KG1 (cell line): ENCODE data around the gene HECTD4.
A peak's percentile ranks its signal among the peaks of the same experiment; 100 is the strongest.
"Not testable (repeated sequence)": the region's sequence is repeated elsewhere in the genome, so short reads cannot be mapped to it uniquely, and the experiment has no call there.

Experiments
- DNase-seq: peaks from one replicate; lab custom pipeline; 2025; lab: John Stamatoyannopoulos, UW

HECTD4 gene

DNA sequence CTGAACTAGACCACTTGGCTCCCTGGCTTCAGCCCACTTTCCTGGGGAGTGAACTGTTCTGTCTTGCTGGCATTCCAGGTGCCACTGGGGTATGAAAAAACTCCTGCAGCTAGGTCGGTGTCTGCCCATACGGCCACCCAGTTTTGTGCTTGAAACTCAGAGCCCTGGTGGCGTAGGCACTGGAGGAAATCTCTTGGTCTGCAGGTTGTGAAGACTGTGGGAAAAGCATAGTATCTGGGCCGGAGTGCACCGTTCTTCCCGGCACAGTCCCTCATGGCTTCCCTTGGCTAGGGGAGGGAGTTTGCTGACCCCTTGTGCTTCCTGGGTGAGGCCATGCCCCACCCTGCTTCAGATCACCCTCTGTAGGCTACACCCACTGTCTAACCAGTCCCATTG, 223.1 kb downstream of the HECTD4 start:
- no peak for DNase-seq

DNA sequence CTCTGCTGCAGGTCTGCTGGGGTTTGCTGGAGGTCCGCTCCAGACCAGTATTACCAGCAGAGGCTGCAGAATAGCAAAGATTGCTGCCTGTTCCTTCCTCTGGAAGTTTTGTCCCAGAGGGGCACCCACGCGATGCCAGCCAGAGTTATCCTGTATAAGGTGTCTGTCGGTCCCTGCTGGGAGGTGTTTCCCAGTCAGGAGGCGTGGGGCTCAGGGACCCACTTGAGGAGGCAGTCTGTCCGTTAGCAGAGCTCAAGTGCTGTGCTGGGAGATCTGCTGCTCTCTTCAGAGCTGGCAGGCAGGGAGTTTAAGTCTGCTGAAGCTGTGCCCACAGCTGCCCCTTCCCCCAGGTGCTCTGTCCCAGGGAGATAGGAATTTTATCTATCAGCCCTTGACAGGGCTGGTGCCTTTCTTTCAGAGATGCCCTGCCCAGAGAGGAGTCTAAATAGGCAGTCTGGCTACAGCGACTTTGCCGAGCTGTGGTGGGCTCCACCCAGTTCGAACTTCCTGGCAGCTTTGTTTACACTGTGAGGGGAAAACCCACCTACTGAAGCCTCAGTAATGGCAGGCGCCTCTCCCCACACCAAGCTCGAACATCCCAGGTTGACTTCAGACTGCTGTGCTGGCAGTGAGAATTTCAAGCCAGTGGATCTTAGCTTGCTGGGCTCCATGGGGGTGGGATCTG, 223.6 kb downstream of the HECTD4 start:
- DNase-seq = not testable (repeated sequence)

DNA sequence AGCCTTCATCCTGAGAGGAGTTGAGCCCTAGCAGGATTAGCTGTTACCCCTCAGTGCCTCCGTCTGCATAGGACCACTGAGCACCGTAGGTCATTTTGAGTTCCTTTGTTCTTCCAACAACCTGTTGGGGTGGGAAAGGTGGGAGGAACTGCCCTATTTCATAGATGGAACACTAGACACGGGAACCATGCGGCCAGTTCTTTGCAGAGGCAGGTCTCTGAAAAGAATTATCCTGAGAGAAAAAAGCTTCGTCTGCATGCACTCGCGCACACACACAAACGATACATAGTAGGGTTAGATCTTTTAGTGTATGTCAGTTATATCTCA, 228.4 kb downstream of the HECTD4 start:
- no peak for DNase-seq

DNA sequence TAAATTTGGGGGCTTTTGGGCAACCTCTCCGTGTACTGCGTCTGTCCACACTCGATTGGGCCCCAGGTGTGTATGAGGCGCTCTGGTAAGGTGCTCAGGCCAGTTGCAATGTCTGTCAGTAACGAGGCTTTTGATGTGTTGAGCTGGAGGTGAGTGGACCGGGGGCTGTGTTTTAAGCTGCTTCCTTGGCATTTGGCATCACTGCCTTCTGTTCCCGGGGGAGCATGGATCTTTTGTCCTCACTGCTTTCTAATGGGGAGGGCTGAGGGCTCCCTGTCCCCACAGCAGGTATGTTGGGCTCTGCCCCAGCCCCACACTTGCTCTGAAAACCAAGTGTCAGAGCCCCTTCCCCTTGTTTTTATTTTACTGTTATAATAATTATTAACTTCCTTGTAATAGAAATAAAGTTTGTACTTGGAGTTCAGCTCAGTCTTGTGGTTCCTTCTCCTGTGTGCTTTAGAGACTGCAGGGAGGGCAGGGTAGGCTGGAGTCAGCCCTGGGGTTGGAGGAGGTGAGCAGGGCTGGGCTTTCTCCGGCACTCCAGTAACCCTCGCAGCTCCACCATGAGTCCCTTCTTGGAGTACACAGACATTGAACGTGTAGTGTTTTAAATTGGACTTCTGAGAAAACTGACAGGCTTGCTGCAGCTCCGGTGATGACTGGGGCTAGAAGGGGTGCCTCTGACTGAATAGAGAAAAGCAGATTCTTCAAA, 228.9 kb downstream of the HECTD4 start:
- DNase-seq = no peak

DNA sequence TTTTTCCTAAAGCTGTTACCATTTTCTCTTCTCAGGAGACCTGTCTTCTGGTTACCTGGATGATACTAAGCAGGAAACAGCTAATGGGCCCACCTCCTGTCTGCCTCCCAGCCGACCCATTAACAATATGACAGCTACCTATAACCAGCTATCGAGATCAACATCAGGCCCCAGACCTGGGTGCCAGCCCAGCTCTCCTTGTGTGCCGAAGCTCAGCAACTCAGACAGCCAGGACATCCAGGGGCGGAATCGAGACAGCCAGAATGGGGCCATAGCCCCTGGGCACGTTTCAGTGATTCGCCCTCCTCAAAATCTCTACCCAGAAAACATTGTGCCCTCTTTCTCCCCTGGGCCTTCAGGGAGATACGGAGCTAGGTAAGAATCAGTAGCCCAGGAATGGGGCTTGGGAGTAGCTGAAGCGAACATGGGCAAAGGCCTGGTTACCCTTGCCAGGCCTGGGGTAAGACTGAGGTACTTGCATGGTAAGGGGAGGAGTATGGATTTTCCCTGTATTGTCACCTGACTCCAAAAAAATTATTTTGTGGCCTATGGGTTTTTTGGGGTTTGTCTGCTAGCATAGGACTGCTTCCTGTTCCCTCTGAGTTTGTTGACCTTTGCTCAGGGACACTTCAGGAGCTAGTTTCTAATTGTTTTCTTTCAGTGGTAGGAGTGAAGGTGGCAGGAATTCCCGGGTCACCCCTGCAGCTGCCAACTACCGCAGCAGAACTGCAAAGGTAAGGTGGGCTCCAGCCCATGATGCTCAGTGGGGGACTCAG, 230.3 kb downstream of the HECTD4 start:
- no peak for DNase-seq

DNA sequence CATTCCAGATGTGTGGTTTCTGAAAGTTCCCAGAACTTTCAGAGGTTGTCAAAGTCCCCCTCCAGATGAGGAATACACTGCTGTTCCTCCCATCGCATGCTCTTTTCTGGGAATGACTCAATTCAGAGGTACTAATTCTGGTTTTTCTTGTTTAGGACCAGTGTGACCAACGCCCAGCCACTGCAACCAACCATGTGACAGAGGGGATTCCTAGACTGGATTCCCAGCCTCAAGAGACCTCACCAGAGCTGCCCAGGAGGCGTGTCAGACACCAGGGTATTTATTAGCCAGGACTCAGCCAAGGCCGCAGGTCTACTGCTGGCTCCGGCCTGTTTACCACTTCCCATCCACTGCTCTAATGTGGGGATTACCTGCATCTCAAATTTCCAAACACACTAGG, 232.6 kb downstream of the HECTD4 start:
- no peak for DNase-seq

DNA sequence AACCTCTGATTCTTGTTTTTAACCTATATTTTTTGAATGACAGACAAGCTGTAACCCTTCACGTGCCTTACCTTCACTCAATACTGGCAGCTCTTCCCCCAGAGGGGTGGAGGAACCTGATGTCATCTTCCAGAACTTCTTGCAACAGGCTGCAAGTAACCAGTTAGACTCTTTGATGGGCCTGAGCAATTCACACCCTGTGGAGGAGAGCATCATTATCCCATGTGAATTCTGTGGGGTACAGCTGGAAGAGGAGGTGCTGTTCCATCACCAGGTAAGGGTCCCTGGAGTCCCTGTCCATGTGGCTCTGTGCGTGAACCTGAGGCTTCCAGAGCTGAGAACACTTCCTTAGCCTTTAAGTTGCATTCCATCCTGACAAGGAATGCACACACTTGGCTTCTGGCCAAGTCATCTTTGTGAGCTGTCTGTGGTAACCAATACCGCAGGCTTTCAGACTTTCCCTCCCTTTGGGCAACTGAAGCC, 234.2 kb downstream of the HECTD4 start:
- no peak for DNase-seq

DNA sequence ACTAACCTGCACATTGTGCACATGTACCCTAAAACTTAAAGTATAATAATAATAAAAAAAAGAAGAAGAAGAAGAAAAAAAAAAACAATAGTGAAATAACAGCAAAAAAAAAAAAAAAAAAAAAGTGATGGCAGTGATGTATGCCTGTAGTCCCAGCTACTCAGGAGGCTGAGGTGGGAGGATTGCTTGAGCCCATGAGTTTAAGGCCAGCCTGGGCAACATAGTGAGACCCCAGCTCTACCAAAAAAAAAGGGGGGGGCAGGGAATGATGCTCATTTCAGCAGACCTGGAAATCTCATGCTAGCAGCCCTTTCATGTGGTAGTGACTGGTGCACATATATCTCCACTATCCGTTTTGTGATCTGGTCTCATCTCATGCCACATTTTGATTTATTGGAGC, 236.1 kb downstream of the HECTD4 start:
- DNase-seq = no peak

DNA sequence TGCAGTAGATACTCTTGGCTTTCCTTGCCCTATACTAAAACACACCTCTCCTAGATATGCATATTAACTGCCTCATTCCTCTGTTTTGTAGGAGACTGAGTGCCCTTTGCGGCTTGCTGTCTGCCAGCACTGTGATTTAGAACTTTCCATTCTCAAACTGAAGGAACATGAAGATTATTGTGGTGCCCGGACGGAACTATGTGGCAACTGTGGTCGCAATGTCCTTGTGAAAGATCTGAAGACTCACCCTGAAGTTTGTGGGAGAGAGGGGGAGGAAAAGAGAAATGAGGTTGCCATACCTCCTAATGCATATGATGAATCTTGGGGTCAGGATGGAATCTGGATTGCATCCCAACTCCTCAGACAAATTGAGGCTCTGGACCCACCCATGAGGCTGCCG, 241.5 kb downstream of the HECTD4 start:
- no peak for DNase-seq

DNA sequence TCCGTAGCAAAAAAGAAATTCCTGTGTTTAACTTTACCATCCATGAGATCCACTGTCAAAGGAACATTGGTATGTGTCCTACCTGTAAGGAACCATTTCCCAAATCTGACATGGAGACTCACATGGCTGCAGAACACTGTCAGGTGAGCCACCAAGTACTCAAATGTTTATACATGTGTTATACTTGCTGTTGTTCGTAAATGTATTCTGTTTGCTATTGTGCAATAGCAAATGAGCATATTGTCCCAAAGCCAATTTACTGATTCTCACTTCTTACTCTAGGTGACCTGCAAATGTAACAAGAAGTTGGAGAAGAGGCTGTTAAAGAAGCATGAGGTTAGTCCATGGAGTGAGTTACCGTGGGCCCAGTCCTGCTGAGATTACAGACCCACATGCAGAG, 247.5 kb downstream of the HECTD4 start:
- no peak for DNase-seq

DNA sequence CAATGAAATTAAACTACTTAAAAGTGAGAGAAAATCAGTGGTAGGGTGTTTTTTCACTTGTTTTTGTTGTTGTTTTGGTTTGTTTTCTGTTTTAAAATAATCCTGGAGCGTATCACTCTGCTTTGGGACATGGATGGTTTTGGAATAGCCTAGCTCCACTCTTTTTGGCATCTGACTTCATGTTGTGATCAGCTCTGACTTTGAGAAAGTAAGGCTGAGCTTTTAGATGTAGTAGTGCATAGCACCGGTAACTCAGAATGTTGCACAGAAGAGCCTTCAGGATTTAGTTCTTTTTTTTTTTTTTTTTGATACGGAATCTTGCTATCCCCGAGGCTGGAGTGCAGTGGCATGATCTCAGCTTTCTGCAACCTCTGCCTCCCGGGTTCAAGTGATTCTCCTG, 248.8 kb downstream of the HECTD4 start:
- no peak for DNase-seq

DNA sequence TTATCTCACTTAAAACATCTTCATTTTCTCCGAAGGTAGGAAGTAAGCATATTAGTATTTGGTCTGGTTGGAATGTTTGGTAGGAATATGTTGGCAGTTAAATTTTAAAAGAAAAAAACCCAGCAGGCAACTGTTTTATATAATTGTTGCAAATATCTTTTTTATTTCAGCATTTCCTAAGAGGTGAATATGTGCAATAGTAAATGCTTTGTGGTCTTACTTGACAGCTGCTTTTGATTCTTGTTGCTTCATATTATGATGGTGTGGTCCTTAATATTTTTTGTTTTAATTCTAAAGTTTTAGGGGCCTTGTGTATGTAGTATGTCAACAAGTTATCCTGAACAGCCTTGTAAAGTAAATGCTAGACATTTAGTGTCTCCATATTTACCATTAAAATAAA, 250.5 kb downstream of the HECTD4 start:
- DNase-seq = no peak

DNA sequence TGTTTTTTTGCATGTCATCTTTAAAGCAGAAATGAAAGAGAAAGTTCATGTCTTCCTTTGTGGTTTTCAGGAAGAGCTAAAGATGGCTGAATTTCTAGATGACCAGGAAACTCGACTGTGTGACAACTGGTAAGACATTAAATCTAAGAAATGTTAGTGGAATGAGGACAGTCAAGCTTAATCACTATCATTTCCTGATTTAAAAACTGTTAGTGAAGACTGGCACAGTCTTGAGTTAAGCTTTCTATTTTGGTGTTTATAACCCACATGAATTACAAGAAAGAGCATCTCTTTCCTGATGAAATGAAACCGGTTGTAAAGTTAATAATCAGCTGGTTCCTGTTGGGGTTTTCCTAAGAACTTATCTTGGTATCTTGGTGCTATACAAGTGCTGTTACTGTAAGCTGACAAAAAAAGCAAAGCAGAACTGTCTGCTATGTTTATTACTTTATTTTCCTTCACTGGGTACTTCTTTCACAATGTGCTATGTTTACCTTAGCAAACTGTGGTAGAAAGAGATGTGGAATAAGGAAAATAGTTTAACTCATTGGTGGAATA, 251.7 kb downstream of the HECTD4 start:
- DNase-seq = peak; percentile 37

DNA sequence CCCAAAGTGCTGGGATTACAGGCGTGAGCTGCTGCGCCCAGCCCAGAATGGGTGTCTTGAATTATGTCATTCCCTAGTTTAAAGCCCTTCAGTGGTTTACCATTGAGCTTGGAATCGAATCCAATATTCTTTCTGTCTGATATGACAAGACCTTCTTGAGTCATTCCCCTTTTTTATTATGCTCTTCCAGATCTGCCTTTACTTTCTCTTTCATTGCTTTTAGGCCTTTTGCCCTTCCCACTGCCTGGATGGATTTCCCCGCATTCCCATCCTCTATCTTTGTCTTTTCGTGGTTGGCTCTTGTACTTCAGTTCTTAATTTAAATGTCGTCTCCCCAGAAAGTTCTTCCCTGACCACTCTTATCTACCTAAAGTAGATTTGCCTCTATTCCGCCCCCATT, 255.3 kb downstream of the HECTD4 start:
- no peak for DNase-seq

DNA sequence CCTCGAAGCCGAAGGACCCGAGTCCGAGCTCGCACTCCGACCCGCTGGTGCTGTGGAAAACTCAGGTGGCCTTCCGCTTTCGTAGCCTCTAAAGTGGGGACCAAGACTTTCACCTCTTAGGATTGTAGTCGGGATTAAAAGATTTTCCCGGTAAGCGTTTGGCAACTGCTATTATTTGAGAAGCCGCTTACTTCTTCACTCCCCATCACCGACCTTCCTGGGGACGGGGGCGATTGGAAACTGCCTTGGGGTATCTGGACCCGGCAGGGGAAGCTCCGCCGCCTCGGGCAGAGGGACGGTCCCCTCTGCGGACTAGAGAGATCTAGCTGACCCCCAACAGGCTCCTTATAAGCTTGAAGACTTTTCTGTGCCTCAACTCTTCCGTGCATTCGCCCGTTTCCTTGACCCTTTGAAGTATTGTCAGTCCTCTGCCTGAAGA, 256.2 kb downstream of the HECTD4 start:
- no peak for DNase-seq

DNA sequence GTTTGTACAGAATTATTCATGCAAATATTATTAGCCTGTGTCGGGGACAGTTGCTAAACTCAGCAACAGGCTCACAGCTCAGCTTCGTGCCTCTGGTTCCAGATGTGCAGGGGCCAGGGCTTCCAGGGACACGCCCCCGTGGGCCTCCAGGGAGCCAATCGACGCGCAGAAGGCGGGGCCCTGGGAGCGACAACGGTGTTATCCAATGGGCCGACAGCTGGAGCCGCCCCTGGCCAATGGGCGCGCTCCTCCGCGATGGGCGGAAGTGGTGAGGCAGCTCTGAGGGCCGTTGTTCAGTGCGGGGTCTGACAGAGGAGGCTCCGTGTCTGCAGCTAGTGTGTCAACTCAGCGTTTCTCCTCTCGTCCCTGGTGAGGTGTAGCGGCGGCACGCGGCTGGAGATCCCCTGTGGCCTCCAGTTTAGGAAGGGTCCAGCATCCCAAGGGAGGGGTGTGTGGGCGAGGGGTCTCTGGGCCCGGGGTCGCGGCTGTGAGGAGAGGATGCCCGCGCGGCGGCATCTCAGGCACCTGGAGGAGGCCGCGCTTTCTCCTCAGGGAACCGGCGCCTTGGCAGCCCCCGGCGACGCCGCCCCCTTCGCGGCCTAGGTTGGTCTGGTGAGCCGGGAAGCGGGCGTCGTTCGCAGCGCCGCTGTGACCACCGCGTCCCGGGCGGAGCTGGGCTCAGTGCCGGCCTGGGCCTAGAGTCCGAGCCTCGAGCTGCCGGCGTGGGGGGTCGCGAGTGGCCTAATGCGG, 256.8 kb downstream of the HECTD4 start, which contains the start of gene TRAFD1:
TSS of gene TRAFD1 (plus strand) at position 311 of the 750 bp plus-strand sequence. CDS start 4,963 bp downstream, outside the sequence.
- peak; percentile 91 for DNase-seq

DNA sequence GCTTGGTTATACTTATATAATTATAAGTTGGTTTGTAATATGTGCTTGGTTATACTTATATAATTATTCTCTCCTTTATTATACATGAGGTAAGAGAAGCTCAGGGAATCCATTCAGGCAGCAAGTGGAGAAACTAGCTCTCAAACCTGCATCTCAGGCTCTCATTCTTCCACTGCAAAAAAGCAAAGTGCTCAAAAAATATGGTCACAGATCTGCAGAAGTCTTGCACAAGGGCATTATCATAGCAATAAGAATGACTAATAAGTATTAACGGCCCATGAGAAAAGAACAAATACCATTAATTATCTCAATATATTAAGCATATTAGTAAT, 257.3 kb downstream of the HECTD4 start:
- DNase-seq = no peak

DNA sequence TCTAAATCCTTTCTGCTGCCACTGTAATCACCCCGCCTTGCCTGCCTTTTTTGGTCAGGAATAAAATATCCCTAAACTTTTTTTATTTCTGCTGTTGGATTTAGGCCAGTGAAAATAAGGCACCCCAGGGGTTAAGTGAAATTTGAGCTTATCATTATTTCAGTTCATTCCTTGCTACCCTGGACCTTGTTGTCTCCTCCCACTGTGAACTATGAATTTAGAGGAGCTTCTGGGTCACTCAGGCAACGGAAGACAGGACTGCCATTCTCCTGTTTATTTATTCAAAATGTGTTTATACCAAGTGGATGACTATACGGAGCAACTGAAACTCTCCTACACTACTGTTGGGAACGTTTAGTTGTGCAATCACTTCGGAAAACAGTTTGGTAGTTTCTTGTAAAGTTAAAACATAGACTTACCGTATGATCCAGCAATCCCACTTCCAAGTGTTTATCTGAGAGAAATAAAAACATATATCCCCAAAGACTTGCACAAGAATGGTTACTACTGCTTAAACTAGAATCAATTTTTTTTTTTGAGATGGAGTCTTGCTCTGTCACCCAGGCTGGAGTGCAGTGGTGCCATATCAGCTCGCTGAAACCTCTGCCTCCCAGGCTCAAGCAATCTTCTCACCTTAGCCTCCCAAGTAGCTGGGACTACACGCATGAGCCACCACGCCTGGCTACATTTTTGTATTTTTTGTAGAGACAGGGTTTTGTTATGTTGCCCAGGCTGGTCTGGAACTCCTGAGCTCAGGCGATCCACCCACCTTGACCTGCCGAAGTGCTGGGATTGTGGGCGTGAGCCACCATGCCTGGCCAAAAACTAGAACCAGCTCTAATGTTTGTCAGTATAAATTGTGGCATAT, 259.2 kb downstream of the HECTD4 start:
- no peak for DNase-seq

DNA sequence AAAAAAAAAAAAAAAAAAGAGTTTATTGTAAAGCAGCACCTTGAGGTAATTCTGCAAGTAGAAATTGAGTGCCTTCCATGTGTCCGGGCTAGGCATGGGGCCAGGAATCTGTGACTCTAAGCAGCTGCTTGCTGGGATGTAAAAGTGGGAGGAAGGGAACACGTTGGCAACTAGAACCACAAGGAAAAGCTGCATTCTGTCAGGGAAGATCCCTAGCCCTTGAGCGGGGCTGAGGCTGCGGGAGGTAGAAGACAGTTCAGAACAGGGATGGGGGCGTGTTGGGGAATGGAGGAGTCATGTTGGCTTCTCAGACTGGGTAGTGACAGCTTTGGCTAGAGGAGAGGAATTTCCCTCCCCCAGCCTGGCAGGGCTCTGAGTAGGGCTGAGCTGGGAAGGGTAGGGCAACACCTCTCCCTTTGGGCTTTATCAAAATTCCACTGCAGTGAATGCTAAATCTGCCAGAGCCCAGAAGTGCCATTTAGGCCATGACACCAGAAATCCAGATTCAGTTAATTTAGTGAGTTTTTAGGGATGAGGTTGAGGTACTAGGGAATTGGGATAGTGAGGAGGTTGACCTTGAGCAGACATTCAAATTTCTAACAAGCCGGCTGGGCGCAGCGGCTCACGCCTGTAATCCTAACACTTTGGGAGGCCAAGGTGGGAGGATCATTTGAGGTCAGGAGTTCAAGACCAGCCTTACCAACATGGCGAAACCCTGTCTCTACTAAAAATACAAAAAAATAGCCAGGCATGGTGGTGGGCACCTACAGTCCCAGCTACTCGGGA, 260.3 kb downstream of the HECTD4 start:
- DNase-seq = no peak

DNA sequence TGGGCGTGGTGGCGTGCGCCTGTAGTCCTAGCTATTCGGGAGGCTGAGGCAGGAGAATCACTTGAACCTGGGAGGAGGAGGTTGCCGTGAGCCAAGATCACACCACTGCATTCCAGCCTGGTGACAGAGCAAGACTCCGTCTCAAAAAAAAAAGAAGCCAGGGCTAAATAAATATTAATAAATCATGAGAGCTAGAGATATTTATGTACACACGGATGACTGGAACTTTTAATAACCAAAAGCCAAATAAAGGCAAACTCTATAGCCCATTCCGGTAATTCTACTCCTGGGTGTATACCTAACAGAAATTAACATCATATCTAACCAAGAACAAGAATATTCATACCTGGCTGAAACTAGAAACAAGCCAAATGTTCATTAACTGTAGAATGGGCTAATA, 264.5 kb downstream of the HECTD4 start:
- DNase-seq = no peak
